ENCODE results near the gene ZDHHC5. TPM values are rescaled to one million over a fixed set of nuclear protein-coding genes. Genes with fewer than 3 reads are reported as not detected.
"Not testable (repeated sequence)": the region's sequence is repeated elsewhere in the genome, so short reads cannot be mapped to it uniquely, and the experiment has no call there.

Gene ZDHHC5
- total and polyA plus RNA-seq, 3 experiments from 2014 or later: 45.1 to 89.0 (median 83.9) TPM

GRCh38 chr11:57713835-57714234, 45.9 kb downstream of the ZDHHC5 start:
- Histone ChIP-seq H3K4me1 (ENCODE audit: insufficient read depth, low read length) (peaks cover 40% of the 10 kb centered on the region), H3K27me3 (ENCODE audit: insufficient read depth, low read length, poor library complexity, severe bottlenecking) (no peaks in the 10 kb centered on the region), H3K9me3 (ENCODE audit: low read length) (no peaks in the 10 kb centered on the region), H3K27ac (ENCODE audit: low read depth, low read length) (no peak overlapping the region), H3K36me3 (ENCODE audit: insufficient read depth, low read length) (no peaks in the 10 kb centered on the region), H3K4me3 (ENCODE audit: low read length) (peak overlapping the region; percentile 99)
- Mint-ChIP-seq H3K36me3 (peaks cover 0 to 27% (median 9%) of the 10 kb centered on the region in 3 donors), H3K4me3 (peak overlapping the region; percentile 93 to 99 (median 98)), H3K27me3 (no peaks in the 10 kb centered on the region), H3K4me1 (peaks cover 40 to 57% (median 46%) of the 10 kb centered on the region in 3 donors), H3K9me3 (no peaks in the 10 kb centered on the region), H3K27ac (peak overlapping the region in 7 of 8 donors; percentile 81 to 98 (median 95))
- no peak for DNase-seq
- POLR2A ChIA-PET: no interaction called here
- CTCF ChIA-PET: interaction anchor here (0.7 to 1.9 kb wide), 3 partner anchors 28 to 810 kb away, joined by 4 read pairs; partner anchors contain the start of genes SELENOH and YPEL4

- H3K4me3 Mint-ChIP-seq; H3K27ac Mint-ChIP-seq; CTCF ChIA-PET; DNase-seq; H3K36me3 ChIP-seq (ENCODE audit: insufficient read depth, low read length); POLR2A ChIA-PET; H3K27ac ChIP-seq (ENCODE audit: low read depth, low read length); H3K27me3 Mint-ChIP-seq; H3K9me3 Mint-ChIP-seq; H3K27me3 ChIP-seq (ENCODE audit: insufficient read depth, low read length, poor library complexity, severe bottlenecking); H3K9me3 ChIP-seq (ENCODE audit: low read length); H3K4me3 ChIP-seq (ENCODE audit: low read length): not testable (repeated sequence)
- H3K36me3 Mint-ChIP-seq: peaks cover 0 to 37% (median 9%) of the 10 kb centered on the region in 3 donors
- H3K4me1 ChIP-seq (ENCODE audit: insufficient read depth, low read length): peaks cover 23% of the 10 kb centered on the region
- peaks cover 28 to 40% (median 31%) of the 10 kb centered on the region in 3 donors for H3K4me1 Mint-ChIP-seq
Observed at GRCh38 chr11:57716726-57717125, 48.8 kb downstream of the ZDHHC5 start.

GRCh38 chr11:57727185-57727584, 59.3 kb downstream of the ZDHHC5 start:
- Histone ChIP-seq H3K9me3 (ENCODE audit: low read length) (no peaks in the 10 kb centered on the region), H3K4me3 (ENCODE audit: low read length) (no peak overlapping the region), H3K27ac (ENCODE audit: low read depth, low read length) (no peak overlapping the region), H3K27me3 (ENCODE audit: insufficient read depth, low read length, poor library complexity, severe bottlenecking) (no peaks in the 10 kb centered on the region), H3K36me3 (ENCODE audit: insufficient read depth, low read length) (no peaks in the 10 kb centered on the region), H3K4me1 (ENCODE audit: insufficient read depth, low read length) (no peaks in the 10 kb centered on the region)
- Mint-ChIP-seq H3K9me3 (no peaks in the 10 kb centered on the region), H3K36me3 (peaks cover 0 to 27% (median 2%) of the 10 kb centered on the region in 3 donors), H3K27me3 (no peaks in the 10 kb centered on the region), H3K27ac (no peak overlapping the region), H3K4me1 (peaks cover 8 to 30% (median 25%) of the 10 kb centered on the region in 3 donors), H3K4me3 (no peak overlapping the region)
- CTCF ChIA-PET: no interaction called here
- no peak for DNase-seq
- POLR2A ChIA-PET: no interaction called here

GRCh38 chr11:57728829-57729228, 60.9 kb downstream of the ZDHHC5 start:
- Mint-ChIP-seq H3K9me3 (no peaks in the 10 kb centered on the region), H3K4me3 (no peak overlapping the region), H3K36me3 (peaks cover 0 to 25% (median 2%) of the 10 kb centered on the region in 3 donors), H3K27me3 (no peaks in the 10 kb centered on the region), H3K4me1 (peaks cover 9 to 32% (median 26%) of the 10 kb centered on the region in 3 donors), H3K27ac (peak overlapping the region in 6 of 8 donors; percentile 12 to 70 (median 36))
- POLR2A ChIA-PET: no interaction called here
- Histone ChIP-seq H3K4me1 (ENCODE audit: insufficient read depth, low read length) (no peaks in the 10 kb centered on the region), H3K36me3 (ENCODE audit: insufficient read depth, low read length) (no peaks in the 10 kb centered on the region), H3K9me3 (ENCODE audit: low read length) (no peaks in the 10 kb centered on the region), H3K4me3 (ENCODE audit: low read length) (no peak overlapping the region), H3K27me3 (ENCODE audit: insufficient read depth, low read length, poor library complexity, severe bottlenecking) (no peaks in the 10 kb centered on the region), H3K27ac (ENCODE audit: low read depth, low read length) (peak overlapping the region; percentile 12)
- CTCF ChIA-PET: no interaction called here
- no peak for DNase-seq

GRCh38 chr11:57729479-57729878, 61.6 kb downstream of the ZDHHC5 start:
- no peak overlapping the region for H3K27ac ChIP-seq (ENCODE audit: low read depth, low read length)

GRCh38 chr11:57732661-57733060, 64.7 kb downstream of the ZDHHC5 start:
- no peaks in the 10 kb centered on the region for H3K4me1 ChIP-seq (ENCODE audit: insufficient read depth, low read length)
- H3K4me3 ChIP-seq (ENCODE audit: low read length): no peak overlapping the region
- Mint-ChIP-seq H3K36me3 (peaks cover 0 to 38% (median 5%) of the 10 kb centered on the region in 3 donors), H3K9me3 (no peaks in the 10 kb centered on the region), H3K27ac (no peak overlapping the region), H3K27me3 (no peaks in the 10 kb centered on the region), H3K4me3 (no peak overlapping the region), H3K4me1 (peaks cover 6 to 35% (median 23%) of the 10 kb centered on the region in 3 donors)
- DNase-seq: no peak
- ChIA-PET CTCF (interaction anchor here (0.9 kb wide), 1 partner anchor 68 kb away, joined by 3 read pairs; no protein-coding TSS in a partner anchor), POLR2A (no interaction called here)
- peaks cover 5% of the 10 kb centered on the region for H3K36me3 ChIP-seq (ENCODE audit: insufficient read depth, low read length)
- no peak overlapping the region for H3K27ac ChIP-seq (ENCODE audit: low read depth, low read length)
- H3K9me3 ChIP-seq (ENCODE audit: low read length): no peaks in the 10 kb centered on the region
- H3K27me3 ChIP-seq (ENCODE audit: insufficient read depth, low read length, poor library complexity, severe bottlenecking): no peaks in the 10 kb centered on the region

More at GRCh38 chr11:57729479-57729878, 61.6 kb downstream of the ZDHHC5 start:
- CTCF ChIA-PET: no interaction called here
- no peak overlapping the region for H3K4me3 ChIP-seq (ENCODE audit: low read length)
- Mint-ChIP-seq H3K9me3 (no peaks in the 10 kb centered on the region), H3K4me3 (no peak overlapping the region), H3K4me1 (peaks cover 9 to 32% (median 26%) of the 10 kb centered on the region in 3 donors), H3K27me3 (no peaks in the 10 kb centered on the region), H3K36me3 (peaks cover 0 to 25% (median 2%) of the 10 kb centered on the region in 3 donors), H3K27ac (no peak overlapping the region)
- POLR2A ChIA-PET: no interaction called here
- no peaks in the 10 kb centered on the region for H3K9me3 ChIP-seq (ENCODE audit: low read length)
- H3K4me1 ChIP-seq (ENCODE audit: insufficient read depth, low read length): no peaks in the 10 kb centered on the region
- no peaks in the 10 kb centered on the region for H3K27me3 ChIP-seq (ENCODE audit: insufficient read depth, low read length, poor library complexity, severe bottlenecking)
- no peaks in the 10 kb centered on the region for H3K36me3 ChIP-seq (ENCODE audit: insufficient read depth, low read length)
- no peak for DNase-seq

- no peaks in the 10 kb centered on the region for H3K9me3 Mint-ChIP-seq
- POLR2A ChIA-PET: no interaction called here
- no peak overlapping the region for H3K27ac ChIP-seq (ENCODE audit: low read depth, low read length)
- no peak overlapping the region for H3K4me3 ChIP-seq (ENCODE audit: low read length)
- H3K4me3 Mint-ChIP-seq: peak overlapping the region in 2 of 7 donors; percentile 3 to 45
- H3K27ac Mint-ChIP-seq: peak overlapping the region in 4 of 8 donors; percentile 10 to 77 (median 30)
- no peaks in the 10 kb centered on the region for H3K9me3 ChIP-seq (ENCODE audit: low read length)
- CTCF ChIA-PET: interaction anchor here (1.4 kb wide), 1 partner anchor 65 kb away, joined by 4 read pairs; no protein-coding TSS in a partner anchor
- peaks cover 4 to 22% (median 16%) of the 10 kb centered on the region in 3 donors for H3K4me1 Mint-ChIP-seq
- H3K27me3 ChIP-seq (ENCODE audit: insufficient read depth, low read length, poor library complexity, severe bottlenecking): no peaks in the 10 kb centered on the region
- no peak for DNase-seq
- H3K36me3 ChIP-seq (ENCODE audit: insufficient read depth, low read length): peaks cover 11% of the 10 kb centered on the region
- peaks cover 5% of the 10 kb centered on the region for H3K4me1 ChIP-seq (ENCODE audit: insufficient read depth, low read length)
- H3K36me3 Mint-ChIP-seq: peaks cover 0 to 42% (median 11%) of the 10 kb centered on the region in 3 donors
- no peaks in the 10 kb centered on the region for H3K27me3 Mint-ChIP-seq
Observed at GRCh38 chr11:57735619-57736298, 67.8 kb downstream of the ZDHHC5 start.
